ENCODE data around the gene WIPF3.
A peak's percentile ranks its signal among the peaks of the same experiment; 100 is the strongest.

The WIPF3 gene, protein sequence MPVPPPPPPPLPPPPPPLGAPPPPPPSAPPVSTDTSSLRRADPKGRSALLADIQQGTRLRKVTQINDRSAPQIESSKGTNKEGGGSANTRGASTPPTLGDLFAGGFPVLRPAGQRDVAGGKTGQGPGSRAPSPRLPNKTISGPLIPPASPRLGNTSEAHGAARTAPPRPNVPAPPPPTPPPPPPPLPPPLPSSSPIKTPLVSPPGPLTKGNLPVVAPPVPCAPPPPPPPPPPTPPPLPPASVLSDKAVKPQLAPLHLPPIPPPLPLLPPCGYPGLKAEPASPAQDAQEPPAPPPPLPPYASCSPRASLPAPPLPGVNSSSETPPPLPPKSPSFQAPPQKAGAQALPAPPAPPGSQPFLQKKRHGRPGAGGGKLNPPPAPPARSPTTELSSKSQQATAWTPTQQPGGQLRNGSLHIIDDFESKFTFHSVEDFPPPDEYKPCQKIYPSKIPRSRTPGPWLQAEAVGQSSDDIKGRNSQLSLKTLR

GRCh38 chr7:29806208-29806994 is at the start of gene WIPF3:
Gene WIPF3, plus strand, starts transcription at chr7:29806508. Its CDS starts 28,217 bp downstream, at chr7:29834725.
- CTCF ChIA-PET = interaction anchor here (1.1 kb wide), 1 partner anchor 268 kb away, joined by 3 read pairs; no protein-coding TSS in a partner anchor
- TF ChIP-seq CTCF (conservative IDR thresholded peaks at IDR 0.05; ENCODE audit: low read depth) = no peak
- POLR2A ChIA-PET (ENCODE audit: low non-redundant PET) = no interaction called here
- H3K27ac ChIP-seq = no peak within 1 kb of the TSS
- peak; percentile 28 for DNase-seq (ENCODE audit: low spot score)

DNA sequence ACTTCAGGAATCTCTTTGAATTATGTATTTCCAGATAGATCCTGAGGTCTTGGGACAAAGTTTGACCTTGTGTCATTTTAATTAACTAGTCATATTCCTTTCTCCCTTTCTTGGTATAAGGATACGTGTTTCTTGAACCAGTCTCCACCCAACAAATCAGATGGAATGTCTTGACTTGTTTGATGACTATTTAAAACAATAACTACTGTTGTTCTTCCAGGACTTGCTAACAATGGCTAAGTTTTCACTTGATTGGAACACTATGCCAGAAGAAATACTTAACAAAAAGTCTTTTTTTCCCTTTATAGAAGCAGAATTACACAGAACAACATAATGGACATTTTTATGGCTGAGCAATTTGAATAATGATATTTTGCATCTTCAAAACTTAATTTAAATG is 43.0 kb upstream of the WIPF3 start:
- ChIA-PET POLR2A (ENCODE audit: low non-redundant PET) (no interaction called here), CTCF (no interaction called here)

DNA sequence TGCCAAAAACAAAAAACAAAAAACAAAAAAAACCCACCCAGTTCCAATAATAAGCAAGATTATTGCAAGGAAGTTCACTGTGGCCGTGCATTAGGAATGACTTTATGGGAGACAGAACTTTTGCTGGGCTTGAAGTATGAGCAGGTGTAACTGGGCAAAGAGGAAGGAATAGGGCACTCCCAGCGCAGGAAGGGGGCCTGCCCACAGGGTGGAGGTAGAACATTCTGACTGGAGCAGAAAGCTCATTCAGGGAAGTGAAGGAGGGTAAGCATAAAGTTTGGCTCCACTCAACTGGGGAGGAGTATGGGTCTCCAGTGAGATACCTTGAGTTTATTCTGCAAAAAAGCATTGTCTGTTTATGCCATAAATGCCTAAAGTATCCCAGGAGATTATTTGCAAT is 42.1 kb upstream of the WIPF3 start:
- CTCF ChIA-PET = no interaction called here
- no peak overlapping the region for H3K27ac ChIP-seq
- DNase-seq (ENCODE audit: low spot score) = peak; percentile 24
- TF ChIP-seq CTCF (conservative IDR thresholded peaks at IDR 0.05; ENCODE audit: low read depth) = no peak
- POLR2A ChIA-PET (ENCODE audit: low non-redundant PET) = no interaction called here

More for the DNA sequence above, 43.0 kb upstream of the WIPF3 start:
- no peak for DNase-seq (ENCODE audit: low spot score)
- no peak overlapping the region for H3K27ac ChIP-seq
- TF ChIP-seq CTCF (conservative IDR thresholded peaks at IDR 0.05; ENCODE audit: low read depth) = no peak

DNA sequence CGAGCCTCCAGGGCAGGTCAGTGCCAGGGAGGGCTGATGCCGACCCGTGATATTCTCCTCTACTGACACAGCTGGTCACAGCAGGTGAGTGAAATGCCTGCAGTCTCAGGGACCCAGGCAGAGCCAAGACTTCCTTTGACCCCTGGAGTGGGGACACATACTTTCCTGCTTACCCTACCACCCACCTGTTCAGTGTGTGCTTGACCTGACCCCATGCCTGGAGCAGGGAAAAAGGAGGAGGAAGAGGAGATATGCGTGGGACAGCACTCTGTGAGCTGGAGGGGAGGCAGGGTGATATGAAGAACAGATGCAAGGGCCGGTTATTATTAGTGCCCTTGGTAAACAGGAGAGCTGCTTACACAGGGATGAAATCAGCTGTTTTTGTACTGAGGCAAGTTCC is 40.8 kb upstream of the WIPF3 start:
- CTCF ChIA-PET = no interaction called here
- no peak for DNase-seq (ENCODE audit: low spot score)
- TF ChIP-seq CTCF (conservative IDR thresholded peaks at IDR 0.05; ENCODE audit: low read depth) = no peak
- POLR2A ChIA-PET (ENCODE audit: low non-redundant PET) = no interaction called here
- no peak overlapping the region for H3K27ac ChIP-seq

DNA sequence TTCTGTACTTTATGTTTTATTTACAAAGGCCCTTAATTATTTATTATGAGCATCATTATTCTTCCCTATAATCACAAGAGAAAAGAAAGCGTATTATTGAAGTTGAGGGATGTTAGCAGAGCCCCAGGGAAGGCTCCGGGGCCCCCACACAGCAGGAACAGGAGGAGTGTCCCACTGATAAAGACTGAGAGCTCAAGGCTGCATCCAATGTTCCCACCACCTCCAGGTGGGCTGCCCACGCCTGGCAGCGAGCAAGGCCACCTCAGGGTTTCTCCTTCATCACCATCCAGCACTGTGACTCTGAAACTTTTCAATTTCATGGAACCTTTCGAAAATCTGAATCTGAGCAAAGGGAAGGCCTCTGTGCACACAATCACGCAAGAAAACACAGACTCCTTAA is 35.9 kb upstream of the WIPF3 start:
- no peak overlapping the region for H3K27ac ChIP-seq
- ChIA-PET POLR2A (ENCODE audit: low non-redundant PET) (no interaction called here), CTCF (no interaction called here)
- no peak for TF ChIP-seq CTCF (conservative IDR thresholded peaks at IDR 0.05; ENCODE audit: low read depth)
- no peak for DNase-seq (ENCODE audit: low spot score)

GRCh38 chr7:29771081-29771816 is 35.1 kb upstream of the WIPF3 start:
- ChIA-PET POLR2A (ENCODE audit: low non-redundant PET) (no interaction called here), CTCF (interaction anchor here (0.6 kb wide), 2 partner anchors 23 to 39 kb away, joined by 3 read pairs; no protein-coding TSS in a partner anchor)

More at GRCh38 chr7:29771081-29771816, 35.1 kb upstream of the WIPF3 start:
- no peak overlapping the region for H3K27ac ChIP-seq
- DNase-seq (ENCODE audit: low spot score) = no peak
- no peak for TF ChIP-seq CTCF (conservative IDR thresholded peaks at IDR 0.05; ENCODE audit: low read depth)
